Mesendoderm (in vitro differentiated cells): Measurements from ENCODE around the gene SLC6A13.

Source experiments
- DNase-seq: peaks from one replicate; pipeline ENCODE4 v3.0.0; 2013
- H2AK5ac ChIP-seq: 2 replicates; pipeline ENCODE4 v1.6.1; 2013; ENCODE audit warnings: low read length, inconsistent platforms
- H2BK120ac ChIP-seq: 2 replicates; pipeline ENCODE4 v1.6.1; 2013; ENCODE audit warnings: low read depth, mild to moderate bottlenecking, low read length, moderate library complexity, mixed read lengths
- H2BK15ac ChIP-seq: replicated peaks from 2 replicates; pipeline ENCODE4 v1.6.1; 2013; ENCODE audit warnings: low read depth, mild to moderate bottlenecking, moderate library complexity
- H2BK5ac ChIP-seq: 2 replicates; pipeline ENCODE4 v1.6.1; 2013; ENCODE audit warnings: low read length, inconsistent platforms
- H3K18ac ChIP-seq: 2 replicates; pipeline ENCODE4 v1.6.1; 2013; ENCODE audit warnings: mild to moderate bottlenecking, low read length, mixed read lengths
- H3K23ac ChIP-seq: one replicate; pipeline ENCODE4 v1.6.1; 2013; ENCODE audit warnings: low read length
- H3K27ac ChIP-seq: 2 replicates; pipeline ENCODE4 v1.5.1; 2013; ENCODE audit warnings: low read depth, mild to moderate bottlenecking, inconsistent platforms, low read length, moderate library complexity
- H3K27me3 ChIP-seq: 2 replicates; pipeline ENCODE4 v1.6.1; 2013; ENCODE audit warnings: low read length, control low read depth, mild to moderate bottlenecking, inconsistent platforms; ENCODE audit not compliant: insufficient read depth, poor library complexity
- H3K36me3 ChIP-seq: 2 replicates; pipeline ENCODE4 v1.6.1; 2013; ENCODE audit warnings: low read length, inconsistent platforms; ENCODE audit not compliant: control insufficient read depth, insufficient read depth
- H3K4ac ChIP-seq: one replicate; pipeline ENCODE4 v1.6.1; 2013; ENCODE audit warnings: low read depth, mild to moderate bottlenecking, low read length, moderate library complexity
- H3K4me1 ChIP-seq: 2 replicates; pipeline ENCODE4 v1.6.1; 2013; ENCODE audit warnings: low read depth, low read length, inconsistent platforms; ENCODE audit not compliant: control insufficient read depth
- H3K4me2 ChIP-seq: 2 replicates; pipeline ENCODE4 v1.6.1; 2013; ENCODE audit warnings: low read length
- H3K4me3 ChIP-seq: 2 replicates; pipeline ENCODE4 v1.5.1; 2013; ENCODE audit warnings: mild to moderate bottlenecking, low read length
- H3K56ac ChIP-seq: one replicate; pipeline ENCODE4 v1.6.1; 2013; ENCODE audit warnings: low read length
- H3K79me1 ChIP-seq: 2 replicates; pipeline ENCODE4 v1.6.1; 2013; ENCODE audit warnings: low read length, inconsistent platforms
- H3K79me2 ChIP-seq: 2 replicates; pipeline ENCODE4 v1.6.1; 2013; ENCODE audit warnings: mild to moderate bottlenecking, low read length; ENCODE audit not compliant: control insufficient read depth, insufficient read depth
- H3K9ac ChIP-seq: 2 replicates; pipeline ENCODE4 v1.6.1; 2013; ENCODE audit warnings: low read length, inconsistent platforms
- H4K5ac ChIP-seq: one replicate; pipeline ENCODE4 v1.6.1; 2013; ENCODE audit warnings: low read length
- H4K8ac ChIP-seq: one replicate; pipeline ENCODE4 v1.6.1; 2013; ENCODE audit warnings: low read depth, mild to moderate bottlenecking, control low read depth, low read length, moderate library complexity
- WGBS: extraction: QIAGEN DNeasy Blood & Tissue Kit; methylation state at CpG from one replicate; pipeline ENCODE4 v1.1.7; 2013; ENCODE audit warnings: low lambda C conversion rate, missing lambda C conversion rate; ENCODE audit not compliant: insufficient coverage; ENCODE audit errors: extremely low coverage; 5-methylcytosine and 5-hydroxymethylcytosine counted together

Gene SLC6A13

GRCh38 chr12:177980-178828 lies 84.4 kb downstream of the SLC6A13 start:
- no CpG with 5 or more reads among the region's 20 CpGs for WGBS
- Histone ChIP-seq H2BK120ac (no peak overlapping the region), H3K56ac (no peak overlapping the region), H3K9ac (no peak overlapping the region), H3K4me3 (no peak overlapping the region), H3K18ac (no peak overlapping the region), H2BK5ac (no peak overlapping the region), H3K79me1 (no peaks in the 10 kb centered on the region), H3K4ac (no peak overlapping the region), H3K4me2 (no peak overlapping the region), H4K8ac (no peak overlapping the region), H3K79me2 (no peaks in the 10 kb centered on the region), H2AK5ac (no peak overlapping the region), H3K27ac (no peak overlapping the region), H3K27me3 (no peaks in the 10 kb centered on the region), H3K23ac (no peak overlapping the region), H3K4me1 (no peaks in the 10 kb centered on the region), H3K36me3 (no peaks in the 10 kb centered on the region), H4K5ac (no peak overlapping the region), H2BK15ac (no peak overlapping the region)
- no peak for DNase-seq

GRCh38 chr12:177336-177979 lies 85.2 kb downstream of the SLC6A13 start:
- H3K4me1 ChIP-seq, result no peaks in the 10 kb centered on the region
- H3K4me2 ChIP-seq, result no peak overlapping the region

GRCh38 chr12:176321-177181 lies 86.1 kb downstream of the SLC6A13 start:
- H2BK15ac ChIP-seq, result no peak overlapping the region
- H4K8ac ChIP-seq, result no peak overlapping the region
- DNase-seq, result peak; percentile 29
- H3K36me3 ChIP-seq, result no peaks in the 10 kb centered on the region
- peak overlapping the region; percentile 53 for H3K56ac ChIP-seq
- no peak overlapping the region for H2AK5ac ChIP-seq
- peak overlapping the region; percentile 30 for H3K9ac ChIP-seq
- no peaks in the 10 kb centered on the region for H3K27me3 ChIP-seq
- no peak overlapping the region for H2BK120ac ChIP-seq
- H4K5ac ChIP-seq, result no peak overlapping the region
- no peak overlapping the region for H3K27ac ChIP-seq
- no peak overlapping the region for H3K4me3 ChIP-seq
- H3K4ac ChIP-seq, result no peak overlapping the region
- no peaks in the 10 kb centered on the region for H3K4me1 ChIP-seq
- WGBS, result no CpG with 5 or more reads among the region's 16 CpGs
- no peaks in the 10 kb centered on the region for H3K79me1 ChIP-seq
- H2BK5ac ChIP-seq, result no peak overlapping the region
- H3K18ac ChIP-seq, result no peak overlapping the region
- H3K4me2 ChIP-seq, result no peak overlapping the region
- H3K23ac ChIP-seq, result no peak overlapping the region
- no peaks in the 10 kb centered on the region for H3K79me2 ChIP-seq

More at GRCh38 chr12:177336-177979, 85.2 kb downstream of the SLC6A13 start:
- Histone ChIP-seq H2BK5ac (no peak overlapping the region), H4K8ac (no peak overlapping the region), H4K5ac (no peak overlapping the region), H3K79me1 (no peaks in the 10 kb centered on the region), H2BK15ac (no peak overlapping the region), H3K18ac (no peak overlapping the region), H3K4ac (no peak overlapping the region), H2AK5ac (no peak overlapping the region), H3K4me3 (no peak overlapping the region), H3K36me3 (no peaks in the 10 kb centered on the region), H3K27me3 (no peaks in the 10 kb centered on the region), H3K79me2 (no peaks in the 10 kb centered on the region), H3K9ac (no peak overlapping the region), H2BK120ac (no peak overlapping the region), H3K27ac (no peak overlapping the region), H3K23ac (no peak overlapping the region), H3K56ac (peak overlapping the region; percentile 54)
- no peak for DNase-seq
- WGBS, result no CpG with 5 or more reads among the region's 11 CpGs

GRCh38 chr12:175759-176158 lies 86.9 kb downstream of the SLC6A13 start:
- Histone ChIP-seq H3K4me1 (no peaks in the 10 kb centered on the region), H3K79me1 (no peaks in the 10 kb centered on the region), H2AK5ac (no peak overlapping the region), H3K4me2 (no peak overlapping the region), H3K4ac (no peak overlapping the region), H2BK5ac (no peak overlapping the region), H2BK120ac (no peak overlapping the region), H3K23ac (no peak overlapping the region), H3K4me3 (no peak overlapping the region), H4K8ac (no peak overlapping the region), H3K27me3 (no peaks in the 10 kb centered on the region), H3K27ac (no peak overlapping the region), H4K5ac (no peak overlapping the region), H3K79me2 (no peaks in the 10 kb centered on the region), H3K18ac (no peak overlapping the region), H3K9ac (no peak overlapping the region), H3K56ac (no peak overlapping the region), H3K36me3 (no peaks in the 10 kb centered on the region), H2BK15ac (no peak overlapping the region)
- DNase-seq, result no peak
- WGBS, result no CpG with 5 or more reads among the region's 16 CpGs

- WGBS, result no CpG with 5 or more reads among the region's 10 CpGs
These were observed 87.4 kb downstream of the SLC6A13 start for GRCh38 chr12:175250-175649.

More at GRCh38 chr12:175250-175649, 87.4 kb downstream of the SLC6A13 start:
- no peak overlapping the region for H2BK120ac ChIP-seq
- H3K36me3 ChIP-seq, result no peaks in the 10 kb centered on the region
- H3K79me1 ChIP-seq, result no peaks in the 10 kb centered on the region
- H3K27me3 ChIP-seq, result no peaks in the 10 kb centered on the region
- no peaks in the 10 kb centered on the region for H3K4me1 ChIP-seq
- H2BK5ac ChIP-seq, result no peak overlapping the region
- no peak overlapping the region for H3K56ac ChIP-seq
- no peak overlapping the region for H2AK5ac ChIP-seq
- H4K5ac ChIP-seq, result no peak overlapping the region
- H3K4me3 ChIP-seq, result no peak overlapping the region
- H3K4ac ChIP-seq, result no peak overlapping the region
- H3K23ac ChIP-seq, result no peak overlapping the region
- H2BK15ac ChIP-seq, result no peak overlapping the region
- H3K9ac ChIP-seq, result no peak overlapping the region
- H3K4me2 ChIP-seq, result no peak overlapping the region
- H3K27ac ChIP-seq, result no peak overlapping the region
- no peak overlapping the region for H4K8ac ChIP-seq
- no peaks in the 10 kb centered on the region for H3K79me2 ChIP-seq
- H3K18ac ChIP-seq, result no peak overlapping the region
- no peak for DNase-seq
